Tibial nerve (tissue), 4 donors: ENCODE data around the gene CCDC183. TPM values are rescaled to one million over a fixed set of nuclear protein-coding genes. Genes with fewer than 3 reads are reported as not detected.
A peak's percentile ranks its signal among the peaks of the same experiment; 100 is the strongest.

Experiments used
- DNase-seq, 2 donors: peaks; one replicate each; pipeline ENCODE4 v3.0.0-alpha.2; 2019; ENCODE audit warnings: low spot score in 2 of 2
- H3K27ac ChIP-seq, 4 donors: fragments of 200-600 bp; sonication (generic) in 3 of 4; one replicate each; pipeline ENCODE4 v1.5.1; 2017 to 2019; ENCODE audit warnings: mild to moderate bottlenecking in 1 of 4
- H3K27me3 ChIP-seq, 2 donors: fragments of 200-600 bp; sonication (generic) in 1 of 2; one replicate each; pipeline versions ENCODE4 v1.5.1 to v1.6.0; 2017 to 2019
- H3K36me3 ChIP-seq, 3 donors: fragments of 200-600 bp; sonication (generic); one replicate each; pipeline ENCODE4 v1.5.1; 2018 to 2019
- H3K4me1 ChIP-seq, 4 donors: fragments of 200-600 bp; sonication (generic) in 3 of 4; one replicate each; pipeline ENCODE4 v1.5.1; 2017 to 2019
- H3K4me3 ChIP-seq, 4 donors: fragments of 200-600 bp; sonication (generic) in 3 of 4; one replicate each; pipeline ENCODE4 v1.5.1; 2017 to 2019; ENCODE audit warnings: mild to moderate bottlenecking in 1 of 4, moderate library complexity in 1 of 4
- H3K9me3 ChIP-seq, 4 donors: fragments of 200-600 bp; sonication (generic) in 3 of 4; one replicate each; pipeline ENCODE4 v1.5.1; 2017 to 2019
- CTCF ChIP-seq, 5 experiments: fragments of 200-600 bp in 3 of 5; fragments of 450-650 bp in 2 of 5; sonication (generic) in 3 of 5; IDR thresholded peaks; one replicate each; pipeline ENCODE4 v1.5.1; 2016 to 2019; ENCODE audit warnings: antibody characterized with exemption in 5 of 5, mild to moderate bottlenecking in 3 of 5, moderate library complexity in 2 of 5
- EP300 ChIP-seq, 2 donors: sonication (generic); formaldehyde crosslinking; IDR thresholded peaks; one replicate each; pipeline ENCODE4 v1.6.1; 2017; ENCODE audit warnings: antibody characterized with exemption in 2 of 2, mild to moderate bottlenecking in 1 of 2
- POLR2A ChIP-seq, 2 donors: fragments of 450-650 bp; IDR thresholded peaks; one replicate each; pipeline ENCODE4 v1.6.1; 2017; ENCODE audit warnings: antibody characterized with exemption in 2 of 2, mild to moderate bottlenecking in 2 of 2, moderate library complexity in 2 of 2
- WGBS, 2 donors: methylation state at CpG; one replicate each; pipeline ENCODE4 v1.1.5; 2018; 5-methylcytosine and 5-hydroxymethylcytosine counted together
- total RNA-seq, 4 donors: library from RNA; depleted of rRNA; stranded (reverse); fragments of >200 nt; gene quantifications; one replicate each; pipeline ENCODE4 v1.1.0, GENCODE V29; 2016

The CCDC183 gene
- total RNA-seq, 4 donors from 2014 or later: 1.5 to 5.1 (median 4.1) TPM

- DNase-seq: peak; percentile 45 to 47
Observed at GRCh38 chr9:136807281-136808074, 11.3 kb downstream of the CCDC183 start, which contains the start of gene RABL6. Gene RABL6 (plus strand): TSS chr9:136807948. CDS start chr9:136808197, 249 bp downstream.

DNA sequence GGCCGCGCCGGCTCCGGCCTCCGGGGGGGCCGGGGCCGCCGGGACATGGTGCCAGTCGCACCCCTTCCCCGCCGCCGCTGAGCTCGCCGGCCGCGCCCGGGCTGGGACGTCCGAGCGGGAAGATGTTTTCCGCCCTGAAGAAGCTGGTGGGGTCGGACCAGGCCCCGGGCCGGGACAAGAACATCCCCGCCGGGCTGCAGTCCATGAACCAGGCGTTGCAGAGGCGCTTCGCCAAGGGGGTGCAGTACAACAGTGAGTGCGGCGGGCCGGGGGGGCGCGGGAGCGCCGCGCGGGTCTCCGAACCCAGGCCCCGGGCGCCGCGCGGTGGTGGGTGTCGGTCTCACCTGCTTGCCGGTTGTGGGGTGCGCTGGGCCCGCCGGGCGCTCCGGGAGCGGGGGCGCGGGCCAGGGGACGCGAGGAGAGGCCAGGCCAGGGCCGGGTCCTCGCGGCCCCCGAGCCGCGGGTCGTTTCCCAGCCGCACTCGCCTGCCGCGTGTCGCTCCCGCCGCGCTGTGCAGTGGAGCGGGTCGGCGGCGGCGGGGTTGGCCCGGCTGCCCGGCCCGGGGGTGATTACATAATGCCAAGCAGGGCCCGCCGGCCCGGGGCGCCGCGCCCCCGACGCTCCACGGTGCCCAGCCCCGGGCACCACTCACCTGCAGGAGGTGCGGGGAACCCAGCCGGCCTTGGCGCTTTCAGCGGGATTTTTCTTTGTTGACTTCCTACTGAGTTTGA, 12.1 kb downstream of the CCDC183 start:
- Histone ChIP-seq H3K27ac (peak overlapping the region in 3 of 4 donors; percentile 34 to 94 (median 72)), H3K27me3 (no peaks in the 10 kb centered on the region), H3K4me3 (peak overlapping the region; percentile 78 to 95 (median 86)), H3K9me3 (no peaks in the 10 kb centered on the region), H3K4me1 (peaks cover 0 to 49% (median 23%) of the 10 kb centered on the region in 4 donors), H3K36me3 (peaks cover 0 to 32% (median 0%) of the 10 kb centered on the region in 3 donors)
- DNase-seq: no peak
- TF ChIP-seq CTCF (IDR thresholded peaks at IDR 0.05) (peak in 1 of 5 experiments; percentile 5), EP300 (IDR thresholded peaks at IDR 0.05) (no peak)
- 0 to 1% methylated on average over 27 to 35 of the region's 93 CpGs for WGBS, 2 donors

More at GRCh38 chr9:136807281-136808074, 11.3 kb downstream of the CCDC183 start, which contains the start of gene RABL6:
- peaks cover 0 to 25% (median 0%) of the 10 kb centered on the region in 3 donors for H3K36me3 ChIP-seq
- TF ChIP-seq CTCF (IDR thresholded peaks at IDR 0.05): peak in 2 of 5 experiments; percentile 37 to 57
- peak; percentile 63 to 68 for TF ChIP-seq POLR2A (IDR thresholded peaks at IDR 0.05)
- peak in 1 of 2 donors; percentile 69 for TF ChIP-seq EP300 (IDR thresholded peaks at IDR 0.05)
- peak within 1 kb of the TSS; percentile 60 to 94 (median 88) for H3K27ac ChIP-seq
- peaks cover 0 to 49% (median 23%) of the 10 kb centered on the region in 4 donors for H3K4me1 ChIP-seq
- WGBS, 2 donors: 1 to 2% methylated on average over 45 to 77 of the region's 96 CpGs
- peaks cover 0 to 2% of the 10 kb centered on the region in 2 donors for H3K27me3 ChIP-seq
- no peaks in the 10 kb centered on the region for H3K9me3 ChIP-seq
- peak within 1 kb of the TSS; percentile 78 to 95 (median 86) for H3K4me3 ChIP-seq

DNA sequence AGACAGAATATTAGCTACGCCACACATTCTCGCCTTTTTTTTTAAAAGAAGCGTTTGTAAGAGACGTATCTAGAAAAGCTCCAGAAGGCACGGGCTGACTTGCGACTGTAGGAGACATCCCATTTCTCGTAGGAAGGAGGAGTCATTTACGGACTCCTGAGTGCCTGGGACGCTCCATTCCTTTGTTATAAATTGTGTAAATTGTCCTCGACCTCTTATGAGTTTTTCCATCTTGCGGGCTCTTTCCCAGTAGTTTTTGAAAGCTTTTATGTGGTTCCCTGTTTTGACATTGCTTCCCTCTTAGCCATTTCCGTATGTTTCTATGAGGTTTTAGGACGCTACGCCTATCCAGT, 12.6 kb downstream of the CCDC183 start:
- 5 to 8% methylated on average over 14 of the region's 14 CpGs for WGBS, 2 donors
- H3K27me3 ChIP-seq: no peaks in the 10 kb centered on the region
- no peak for DNase-seq
- H3K4me1 ChIP-seq: peaks cover 0 to 49% (median 23%) of the 10 kb centered on the region in 4 donors
- H3K9me3 ChIP-seq: no peaks in the 10 kb centered on the region
- H3K27ac ChIP-seq: peak overlapping the region in 2 of 4 donors; percentile 72 to 94
- H3K36me3 ChIP-seq: peaks cover 0 to 32% (median 0%) of the 10 kb centered on the region in 3 donors
- no peak for TF ChIP-seq CTCF (IDR thresholded peaks at IDR 0.05)
- no peak for TF ChIP-seq EP300 (IDR thresholded peaks at IDR 0.05)
- no peak for TF ChIP-seq POLR2A (IDR thresholded peaks at IDR 0.05)
- peak overlapping the region; percentile 78 to 95 (median 86) for H3K4me3 ChIP-seq

- no peak for TF ChIP-seq POLR2A (IDR thresholded peaks at IDR 0.05)
- no peak for TF ChIP-seq CTCF (IDR thresholded peaks at IDR 0.05)
- no peak for TF ChIP-seq EP300 (IDR thresholded peaks at IDR 0.05)
- 88 to 93% methylated on average over 13 of the region's 13 CpGs for WGBS, 2 donors
- peaks cover 0 to 22% (median 5%) of the 10 kb centered on the region in 4 donors for H3K4me1 ChIP-seq
- H3K4me3 ChIP-seq: no peak overlapping the region
- DNase-seq: no peak
- H3K27me3 ChIP-seq: no peaks in the 10 kb centered on the region
- H3K9me3 ChIP-seq: no peaks in the 10 kb centered on the region
- peaks cover 0 to 39% (median 0%) of the 10 kb centered on the region in 3 donors for H3K36me3 ChIP-seq
- no peak overlapping the region for H3K27ac ChIP-seq
Observed at GRCh38 chr9:136814725-136815421, 18.7 kb downstream of the CCDC183 start.
